T follicular helper cell (primary cell): Measurements from ENCODE around the gene UBE2G2.
"Not testable (repeated sequence)": the region's sequence is repeated elsewhere in the genome, so short reads cannot be mapped to it uniquely, and the experiment has no call there.

Source experiments
- DNase-seq: peaks from one replicate; pipeline ENCODE4 v3.0.0-alpha.2; 2020; ENCODE audit warnings: low read depth

The UBE2G2 gene

GRCh38 chr21:44836349-44836665 lies 34.7 kb upstream of the UBE2G2 start:
- DNase-seq: no peak

GRCh38 chr21:44835647-44835973 lies 34.0 kb upstream of the UBE2G2 start:
- DNase-seq: no peak

- DNase-seq: no peak
These were observed 33.5 kb upstream of the UBE2G2 start for GRCh38 chr21:44834951-44835646.

- DNase-seq: no peak
These were observed 32.8 kb upstream of the UBE2G2 start for GRCh38 chr21:44834231-44834950.

GRCh38 chr21:44833663-44834062 lies 32.0 kb upstream of the UBE2G2 start:
- no peak for DNase-seq

- DNase-seq: not testable (repeated sequence)
These were observed 31.1 kb upstream of the UBE2G2 start for GRCh38 chr21:44832516-44833255.

- no peak for DNase-seq
These were observed 29.7 kb upstream of the UBE2G2 start for GRCh38 chr21:44831227-44831860.

GRCh38 chr21:44829507-44830092 lies 28.0 kb upstream of the UBE2G2 start:
- DNase-seq: no peak

- DNase-seq: no peak
These were observed 26.9 kb upstream of the UBE2G2 start for GRCh38 chr21:44828362-44829056.

- no peak for DNase-seq
These were observed 21.6 kb upstream of the UBE2G2 start for GRCh38 chr21:44823179-44823660.

- no peak for DNase-seq
These were observed 21.0 kb upstream of the UBE2G2 start for GRCh38 chr21:44822484-44823178.

GRCh38 chr21:44820851-44821250 lies 19.2 kb upstream of the UBE2G2 start:
- DNase-seq: no peak

GRCh38 chr21:44819283-44820243 lies 17.9 kb upstream of the UBE2G2 start:
- no peak for DNase-seq

- no peak for DNase-seq
These were observed 17.0 kb upstream of the UBE2G2 start for GRCh38 chr21:44818640-44819011.

- DNase-seq: peak; percentile 79
These were observed 16.5 kb upstream of the UBE2G2 start, which contains the start of gene SUMO3 for GRCh38 chr21:44817914-44818639. TSS of gene SUMO3 (minus strand) at chr21:44818062. CDS start at chr21:44817968, 94 bp downstream.

- peak; percentile 89 for DNase-seq
These were observed 15.9 kb upstream of the UBE2G2 start for GRCh38 chr21:44817506-44817880.

- DNase-seq: no peak
These were observed 15.3 kb upstream of the UBE2G2 start for GRCh38 chr21:44816761-44817505.
